ENCODE results near the gene CCDC124.
"Not testable (repeated sequence)": the region's sequence is repeated elsewhere in the genome, so short reads cannot be mapped to it uniquely, and the experiment has no call there.

The CCDC124 gene

DNA sequence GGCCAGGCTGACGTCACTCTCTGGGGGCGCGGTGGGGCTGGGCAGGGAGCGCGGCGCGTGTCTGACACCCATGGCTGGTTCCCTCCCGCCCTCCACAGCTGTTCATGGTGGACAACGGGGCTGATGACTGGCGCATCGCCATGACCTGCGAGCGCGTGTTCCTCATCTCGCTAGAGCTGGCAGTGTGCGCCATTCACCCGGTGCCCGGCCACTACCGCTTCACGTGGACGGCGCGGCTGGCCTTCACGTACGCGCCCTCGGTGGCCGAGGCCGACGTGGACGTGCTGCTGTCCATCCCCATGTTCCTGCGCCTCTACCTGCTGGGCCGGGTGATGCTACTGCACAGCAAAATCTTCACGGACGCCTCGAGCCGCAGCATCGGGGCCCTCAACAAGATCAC lies 48.8 kb downstream of the CCDC124 start:
- no peak for DNase-seq

DNA sequence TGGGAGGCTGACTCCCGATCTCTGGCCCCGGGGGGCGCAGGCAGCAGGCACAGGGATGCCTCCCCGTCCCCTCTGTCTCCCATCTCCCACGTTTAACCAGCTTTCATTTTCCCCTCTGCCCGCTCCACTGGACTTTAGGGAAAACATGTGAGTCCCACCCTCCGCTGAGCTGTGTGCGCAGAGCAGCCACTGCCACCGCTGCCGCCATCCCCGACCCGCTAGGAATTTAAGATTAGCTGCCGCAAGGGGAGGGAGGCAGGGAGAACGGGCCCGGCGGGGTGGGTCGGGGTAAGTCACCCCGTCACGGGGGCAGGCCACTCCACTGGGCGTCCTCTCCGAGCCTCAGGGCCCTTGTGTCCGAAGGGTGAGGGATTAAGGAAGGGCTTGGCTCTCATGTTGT lies 49.6 kb downstream of the CCDC124 start:
- no peak for DNase-seq

DNA sequence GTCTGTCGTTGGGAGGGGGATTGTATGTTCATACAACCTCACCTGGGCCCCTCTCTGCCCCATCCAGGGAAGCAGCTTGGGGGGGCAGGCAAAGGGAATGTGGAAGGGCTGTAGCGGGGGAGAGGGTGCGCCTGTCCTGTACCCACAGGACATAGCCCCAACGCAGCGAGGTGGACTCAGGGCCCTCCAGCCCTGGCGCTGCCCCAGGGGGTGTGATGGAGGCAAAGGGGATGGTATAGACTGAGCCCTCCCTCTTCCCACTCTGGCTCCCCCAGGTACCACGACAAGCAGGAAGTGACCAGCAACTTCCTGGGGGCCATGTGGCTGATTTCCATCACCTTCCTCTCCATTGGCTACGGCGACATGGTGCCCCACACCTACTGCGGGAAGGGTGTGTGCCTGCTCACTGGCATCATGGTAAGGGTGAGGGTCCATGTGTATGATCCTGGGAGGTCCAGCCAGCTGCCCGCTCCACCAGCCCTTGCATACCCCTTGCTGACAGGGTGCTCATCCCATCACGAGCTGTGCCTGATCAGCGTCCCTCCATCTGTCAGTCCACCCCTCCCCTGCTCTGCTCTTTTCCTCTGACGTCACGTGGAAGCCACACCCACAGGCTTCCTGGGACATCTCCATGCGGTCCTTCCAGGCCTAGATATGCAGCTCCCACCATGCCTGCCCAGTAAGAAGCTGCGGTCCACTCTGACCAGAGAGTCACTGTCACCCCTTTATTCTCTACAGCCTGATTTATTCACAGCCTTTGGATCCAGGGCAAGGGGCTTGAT lies 52.4 kb downstream of the CCDC124 start:
- DNase-seq, result no peak

DNA sequence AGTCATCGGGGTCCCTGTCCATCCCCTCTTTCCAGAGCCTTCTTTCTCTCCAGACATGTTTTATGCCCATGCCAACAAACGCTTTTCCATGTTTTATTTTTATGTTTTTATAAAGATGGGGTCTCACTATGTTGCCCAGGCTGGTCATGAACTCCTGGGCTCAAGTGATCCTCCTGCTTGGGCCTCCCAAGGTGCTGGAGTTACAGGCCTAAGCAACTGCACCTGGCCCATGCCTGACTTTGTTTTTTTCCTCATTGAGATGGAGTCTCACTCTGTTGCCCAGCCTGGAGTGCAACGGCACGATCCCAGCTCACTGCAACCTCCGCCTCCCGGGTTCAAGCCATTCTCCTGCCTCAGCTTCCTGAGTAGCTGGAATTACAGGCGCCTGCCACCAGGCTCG lies 53.8 kb downstream of the CCDC124 start:
- DNase-seq, result not testable (repeated sequence)

DNA sequence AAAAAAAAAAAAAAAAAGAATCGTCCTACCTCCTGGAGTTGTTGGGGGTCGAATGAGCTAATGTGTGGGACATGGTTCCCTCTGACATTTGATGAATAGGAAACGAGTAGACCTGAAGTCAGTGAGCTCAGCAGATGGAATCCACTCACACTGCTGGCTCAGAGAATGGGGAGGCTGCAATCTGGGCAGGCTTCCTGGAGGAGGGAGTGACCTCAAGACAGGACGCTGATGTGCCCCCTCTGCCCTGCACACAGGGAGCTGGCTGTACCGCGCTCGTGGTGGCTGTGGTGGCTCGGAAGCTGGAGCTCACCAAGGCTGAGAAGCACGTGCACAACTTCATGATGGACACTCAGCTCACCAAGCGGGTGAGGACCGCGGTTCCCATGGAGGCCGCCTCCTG lies 55.3 kb downstream of the CCDC124 start:
- no peak for DNase-seq

DNA sequence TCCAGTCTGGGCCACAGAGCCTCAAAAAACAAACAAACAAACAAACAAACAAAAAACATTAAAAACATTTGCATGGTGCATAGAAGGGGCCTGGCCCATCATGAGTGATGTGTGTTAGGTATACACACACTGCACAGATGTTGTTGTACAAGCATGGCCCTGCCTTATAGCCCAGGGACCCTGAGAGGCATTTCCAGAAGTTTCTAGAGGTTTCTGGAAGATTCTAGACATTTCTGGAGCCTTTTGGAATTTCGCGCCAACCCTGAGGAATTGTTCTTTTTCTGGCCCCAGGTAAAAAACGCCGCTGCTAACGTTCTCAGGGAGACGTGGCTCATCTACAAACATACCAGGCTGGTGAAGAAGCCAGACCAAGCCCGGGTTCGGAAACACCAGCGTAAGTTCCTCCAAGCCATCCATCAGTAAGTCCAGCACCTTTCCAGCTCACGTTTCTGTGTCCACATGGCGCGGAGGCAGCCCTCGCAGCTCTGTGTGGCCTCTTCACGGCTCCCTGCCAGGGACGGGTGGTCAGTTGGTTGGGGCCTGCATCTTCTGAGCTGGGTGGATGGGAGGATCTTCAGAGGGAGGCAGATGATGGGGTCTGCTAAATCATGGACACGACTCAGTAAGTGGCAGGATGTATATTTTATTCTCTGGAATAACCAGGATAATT lies 56.7 kb downstream of the CCDC124 start:
- DNase-seq, result no peak

DNA sequence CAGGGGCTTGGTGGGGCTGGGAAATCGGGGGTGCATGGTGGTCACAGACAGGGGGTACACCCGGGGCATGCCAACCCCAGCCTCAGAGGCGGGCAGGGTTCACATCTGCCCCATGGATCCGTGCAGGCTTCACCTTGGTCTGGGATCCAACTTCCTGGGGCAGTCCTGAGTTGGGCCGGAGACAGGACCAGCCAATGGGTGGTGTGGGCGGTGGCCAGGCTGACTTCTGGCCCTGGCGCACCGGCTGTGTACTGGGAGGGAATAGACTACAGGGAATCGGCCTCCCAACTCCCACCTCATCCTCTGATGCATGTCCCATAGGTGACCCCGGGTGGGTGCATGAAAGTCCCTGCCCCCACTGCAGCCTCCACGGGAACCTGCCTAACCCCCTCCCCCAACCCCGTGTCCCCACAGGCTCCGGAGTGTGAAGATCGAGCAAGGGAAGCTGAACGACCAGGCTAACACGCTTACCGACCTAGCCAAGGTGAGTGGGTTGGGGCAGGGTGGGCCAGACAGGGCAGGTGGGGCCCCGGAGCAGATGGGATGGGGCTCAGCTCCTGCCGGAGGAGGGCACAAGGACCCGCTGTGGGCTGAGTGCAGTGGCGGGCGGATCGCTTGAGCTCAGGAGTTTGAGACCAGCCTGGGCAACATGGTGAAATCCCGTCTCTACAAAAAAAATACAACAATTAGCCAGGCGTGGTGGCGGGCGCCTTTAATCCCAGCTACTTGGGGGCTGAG lies 60.4 kb downstream of the CCDC124 start:
- DNase-seq, result no peak
